WTC11 (cell line): ENCODE data around the gene ARHGEF1. TPM values are rescaled to one million over a fixed set of nuclear protein-coding genes. Genes with fewer than 3 reads are reported as not detected.

Source experiments
- ATAC-seq: fragments of 200-7000 bp; cut with Tn5 transposase; 2 replicates; pipeline ENCODE4 v1.10.0; 2021; ENCODE audit warnings: mild to moderate bottlenecking, moderate library complexity
- CTCF ChIA-PET: fragments of 300-600 bp; sonication (Branson Sonifier 250); formaldehyde crosslinking; loops from one replicate; lab custom pipeline; 2021; ENCODE audit warnings: antibody characterized with exemption; lab: Charles Lee
- POLR2A ChIA-PET: fragments of 350-600 bp; sonication (Branson Sonifier 250); formaldehyde crosslinking; loops from one replicate; lab custom pipeline; 2021; ENCODE audit warnings: antibody characterized with exemption; lab: Charles Lee
- DNase-seq: peaks from one replicate; pipeline ENCODE4 v3.0.0; 2021; ENCODE audit warnings: low spot score
- H3K27ac Mint-ChIP-seq: 2 replicates; pipeline ENCODE4 v1.8.0; 2021; ENCODE audit warnings: mixed read lengths
- H3K27me3 Mint-ChIP-seq: 2 replicates; pipeline ENCODE4 v1.8.0; 2021; ENCODE audit warnings: low read depth, mild to moderate bottlenecking, moderate library complexity, mixed read lengths
- H3K36me3 Mint-ChIP-seq: 2 replicates; pipeline ENCODE4 v1.8.0; 2021; ENCODE audit warnings: mixed read lengths
- H3K4me1 Mint-ChIP-seq: 2 replicates; pipeline ENCODE4 v1.8.0; 2022; ENCODE audit warnings: mixed read lengths
- H3K4me3 Mint-ChIP-seq: 2 replicates; pipeline ENCODE4 v1.8.0; 2021; ENCODE audit warnings: mild to moderate bottlenecking, moderate library complexity, mixed read lengths
- H3K9me3 Mint-ChIP-seq: 2 replicates; pipeline ENCODE4 v1.8.0; 2021; ENCODE audit warnings: mixed read lengths
- AFF4 ChIP-seq: sonication (generic); formaldehyde crosslinking; IDR thresholded peaks from 2 replicates; pipeline ENCODE4 v1.8.1; 2023; ENCODE audit warnings: mild to moderate bottlenecking, missing genetic modification reagents, borderline replicate concordance
- AR ChIP-seq: fragments of 250-450 bp; sonication (Bioruptor Pico); IDR thresholded peaks from 2 replicates; pipeline ENCODE4 v1.9.0; 2021; ENCODE audit warnings: mild to moderate bottlenecking
- ARID4B ChIP-seq: sonication (generic); formaldehyde crosslinking; IDR thresholded peaks from 2 replicates; pipeline ENCODE4 v1.8.0; 2023; ENCODE audit warnings: missing genetic modification reagents, mild to moderate bottlenecking, borderline replicate concordance
- ATF1 ChIP-seq: sonication (generic); formaldehyde crosslinking; IDR thresholded peaks from 2 replicates; pipeline ENCODE4 v1.8.1; 2023; ENCODE audit warnings: mild to moderate bottlenecking, moderate library complexity, missing genetic modification reagents
- CREM ChIP-seq: sonication (generic); formaldehyde crosslinking; IDR thresholded peaks from 2 replicates; pipeline ENCODE4 v1.8.1; 2022; ENCODE audit warnings: mild to moderate bottlenecking, missing genetic modification reagents, moderate library complexity
- E2F4 ChIP-seq: sonication (generic); formaldehyde crosslinking; IDR thresholded peaks from 2 replicates; pipeline ENCODE4 v1.8.1; 2022; ENCODE audit warnings: low read depth, mild to moderate bottlenecking, moderate library complexity, missing genetic modification reagents, borderline replicate concordance
- E2F5 ChIP-seq: sonication (generic); formaldehyde crosslinking; IDR thresholded peaks from 2 replicates; pipeline ENCODE4 v1.8.1; 2022; ENCODE audit warnings: mild to moderate bottlenecking, moderate library complexity, missing genetic modification reagents
- ESRRA ChIP-seq: sonication (generic); formaldehyde crosslinking; IDR thresholded peaks from 2 replicates; pipeline ENCODE4 v1.8.1; 2022; ENCODE audit warnings: mild to moderate bottlenecking, missing genetic modification reagents, borderline replicate concordance
- FOXK1 ChIP-seq: sonication (generic); formaldehyde crosslinking; IDR thresholded peaks from 2 replicates; pipeline ENCODE4 v1.8.0; 2022; ENCODE audit warnings: mild to moderate bottlenecking, moderate library complexity, missing genetic modification reagents
- FOXP1 ChIP-seq: sonication (generic); formaldehyde crosslinking; IDR thresholded peaks from 2 replicates; pipeline ENCODE4 v1.8.0; 2022; ENCODE audit warnings: missing genetic modification reagents, mild to moderate bottlenecking, moderate library complexity, borderline replicate concordance
- MXD4 ChIP-seq: fragments of 250-450 bp; sonication (Bioruptor Pico); IDR thresholded peaks from 2 replicates; pipeline ENCODE4 v1.8.0; 2021; ENCODE audit warnings: mild to moderate bottlenecking, moderate library complexity, borderline replicate concordance
- RORB ChIP-seq: fragments of 250-450 bp; sonication (Bioruptor Pico); IDR thresholded peaks from 2 replicates; pipeline ENCODE4 v1.9.0; 2021; ENCODE audit warnings: mild to moderate bottlenecking
- SMAD3 ChIP-seq: sonication (generic); formaldehyde crosslinking; IDR thresholded peaks from 2 replicates; pipeline ENCODE4 v1.8.0; 2022; ENCODE audit warnings: missing genetic modification reagents, mild to moderate bottlenecking, borderline replicate concordance
- SOX15 ChIP-seq: fragments of 250-450 bp; sonication (Bioruptor Pico); IDR thresholded peaks from 2 replicates; pipeline ENCODE4 v1.9.0; 2021; ENCODE audit warnings: mild to moderate bottlenecking
- SP1 ChIP-seq: sonication (generic); formaldehyde crosslinking; conservative IDR thresholded peaks from 2 replicates; pipeline ENCODE4 v1.8.1; 2022; ENCODE audit warnings: missing genetic modification reagents
- TEAD4 ChIP-seq: sonication (generic); formaldehyde crosslinking; IDR thresholded peaks from 2 replicates; pipeline ENCODE4 v1.8.0; 2022; ENCODE audit warnings: mild to moderate bottlenecking, missing genetic modification reagents
- TP53 ChIP-seq: sonication (generic); formaldehyde crosslinking; IDR thresholded peaks from 2 replicates; pipeline ENCODE4 v1.8.1; 2023; ENCODE audit warnings: mild to moderate bottlenecking, missing genetic modification reagents
- ZBTB21 ChIP-seq: sonication (generic); formaldehyde crosslinking; IDR thresholded peaks from 2 replicates; pipeline ENCODE4 v1.8.1; 2023; ENCODE audit warnings: mild to moderate bottlenecking, missing genetic modification reagents, borderline replicate concordance
- ZNF138 ChIP-seq: sonication (generic); formaldehyde crosslinking; conservative IDR thresholded peaks from 2 replicates; pipeline ENCODE4 v1.8.1; 2022; ENCODE audit warnings: mild to moderate bottlenecking, moderate library complexity, missing genetic modification reagents
- ZNF232 ChIP-seq: sonication (generic); formaldehyde crosslinking; IDR thresholded peaks from 2 replicates; pipeline ENCODE4 v1.8.0; 2022; ENCODE audit warnings: mild to moderate bottlenecking, missing genetic modification reagents
- ZNF416 ChIP-seq: fragments of 250-450 bp; sonication (Bioruptor Pico); IDR thresholded peaks from 2 replicates; pipeline ENCODE4 v1.9.0; 2021; ENCODE audit warnings: mild to moderate bottlenecking, inconsistent platforms
- total RNA-seq: library from RNA; stranded (reverse); gene quantifications from 3 replicates; pipeline ENCODE4 v1.2.3, GENCODE V29; 2021
- TF ChIP-seq, protein P1 (sequence below): sonication (generic); formaldehyde crosslinking; IDR thresholded peaks from 2 replicates; pipeline ENCODE4 v1.8.1; 2022; ENCODE audit warnings: mild to moderate bottlenecking, missing genetic modification reagents, moderate library complexity, borderline replicate concordance

ARHGEF1 gene
- total RNA-seq, 1 experiment from 2014 or later, result 102 TPM

- ATAC-seq (peak; percentile 94), DNase-seq (peak; percentile 96)
- peak overlapping the region; percentile 94 for H3K4me3 Mint-ChIP-seq
- H3K27ac Mint-ChIP-seq, result peak overlapping the region; percentile 79
- CTCF ChIA-PET, result interaction anchor here (0.6 to 4.7 kb wide), 14 partner anchors 9 to 194 kb away, joined by 3 to 46 read pairs (median 3); no protein-coding TSS in a partner anchor
- peaks cover 26% of the 10 kb centered on the region for H3K27me3 Mint-ChIP-seq
- H3K9me3 Mint-ChIP-seq, result no peaks in the 10 kb centered on the region
- peaks cover 43% of the 10 kb centered on the region for H3K4me1 Mint-ChIP-seq
- POLR2A ChIA-PET, result interaction anchor here (0.6 to 2.4 kb wide), 3 partner anchors 11 to 75 kb away, joined by 3 to 10 read pairs (median 10); partner anchors contain the start of genes RABAC1 and RPS19
- no peaks in the 10 kb centered on the region for H3K36me3 Mint-ChIP-seq
- TF ChIP-seq FOXK1 (CRISPR knock-in tag), result peak; percentile 72
- TF ChIP-seq ZNF232 (CRISPR knock-in tag), result peak; percentile 87
- peak; percentile 33; the same call in 1 of the 2 replicates for TF ChIP-seq E2F5 (CRISPR knock-in tag)
- no peak for TF ChIP-seq E2F4 (CRISPR knock-in tag)
- TF ChIP-seq ZNF138 (CRISPR knock-in tag), result no peak
- peak; percentile 67; the same call in 1 of the 2 replicates for TF ChIP-seq CREM (CRISPR knock-in tag)
- TF ChIP-seq ESRRA (CRISPR knock-in tag), result no peak
- TF ChIP-seq ATF1, result no peak
- TF ChIP-seq MXD4 (CRISPR knock-in tag), result no peak
- TF ChIP-seq ZBTB21 (CRISPR knock-in tag), result peak; percentile 67; the same call in 1 of the 2 replicates
- TF ChIP-seq, protein P1, sequence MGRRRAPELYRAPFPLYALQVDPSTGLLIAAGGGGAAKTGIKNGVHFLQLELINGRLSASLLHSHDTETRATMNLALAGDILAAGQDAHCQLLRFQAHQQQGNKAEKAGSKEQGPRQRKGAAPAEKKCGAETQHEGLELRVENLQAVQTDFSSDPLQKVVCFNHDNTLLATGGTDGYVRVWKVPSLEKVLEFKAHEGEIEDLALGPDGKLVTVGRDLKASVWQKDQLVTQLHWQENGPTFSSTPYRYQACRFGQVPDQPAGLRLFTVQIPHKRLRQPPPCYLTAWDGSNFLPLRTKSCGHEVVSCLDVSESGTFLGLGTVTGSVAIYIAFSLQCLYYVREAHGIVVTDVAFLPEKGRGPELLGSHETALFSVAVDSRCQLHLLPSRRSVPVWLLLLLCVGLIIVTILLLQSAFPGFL (CRISPR knock-in tag), result no peak
- no peak for TF ChIP-seq TEAD4
- peak; percentile 78; the same call in 1 of the 2 replicates for TF ChIP-seq FOXP1
- TF ChIP-seq TP53 (CRISPR knock-in tag), result peak; percentile 76; the same call in 1 of the 2 replicates
- no peak for TF ChIP-seq AFF4 (CRISPR knock-in tag)
- no peak for TF ChIP-seq SMAD3 (CRISPR knock-in tag)
- TF ChIP-seq ZNF416 (CRISPR knock-in tag), result no peak
- TF ChIP-seq RORB (CRISPR knock-in tag), result no peak
- no peak for TF ChIP-seq AR (CRISPR knock-in tag)
- TF ChIP-seq SP1 (CRISPR knock-in tag), result peak; percentile 95
- TF ChIP-seq SOX15 (CRISPR knock-in tag), result no peak
- TF ChIP-seq ARID4B (CRISPR knock-in tag), result peak; percentile 77; the same call in 1 of the 2 replicates
Measured at GRCh38 chr19:41883821-41884733, 1.1 kb downstream of the ARHGEF1 start.
